ENCODE measurements around the gene KIAA1217.
"Not testable (repeated sequence)": the region's sequence is repeated elsewhere in the genome, so short reads cannot be mapped to it uniquely, and the experiment has no call there.

The KIAA1217 gene

GRCh38 chr10:24349379-24350001, 140.6 kb downstream of the KIAA1217 start:
- in situ Hi-C loops (cut with MboI; ENCODE audit: low sequenced_read_pairs, unreplicated experiment): no loop called here
- no peak for TF ChIP-seq CTCF (IDR thresholded peaks at IDR 0.05; ENCODE audit: borderline replicate concordance, control extremely low read depth, extremely low read depth, insufficient read depth, missing control alignments)

GRCh38 chr10:24350070-24350921, 141.4 kb downstream of the KIAA1217 start:
- no peak for DNase-seq (ENCODE audit: low spot score)
- no peak for TF ChIP-seq CTCF (IDR thresholded peaks at IDR 0.05; ENCODE audit: borderline replicate concordance, control extremely low read depth, extremely low read depth, insufficient read depth, missing control alignments)
- in situ Hi-C loops (cut with MboI; ENCODE audit: low sequenced_read_pairs, unreplicated experiment): no loop called here

More at GRCh38 chr10:24349379-24350001, 140.6 kb downstream of the KIAA1217 start:
- no peak for DNase-seq (ENCODE audit: low spot score)

GRCh38 chr10:24350922-24351225, 141.9 kb downstream of the KIAA1217 start:
- DNase-seq (ENCODE audit: low spot score); in situ Hi-C loops (cut with MboI; ENCODE audit: low sequenced_read_pairs, unreplicated experiment): not testable (repeated sequence)

- in situ Hi-C loops (cut with MboI; ENCODE audit: low sequenced_read_pairs, unreplicated experiment): no loop called here
- TF ChIP-seq CTCF (IDR thresholded peaks at IDR 0.05; ENCODE audit: borderline replicate concordance, control extremely low read depth, extremely low read depth, insufficient read depth, missing control alignments): no peak
- DNase-seq (ENCODE audit: low spot score): no peak
Observed at GRCh38 chr10:24351961-24352360, 143.0 kb downstream of the KIAA1217 start.

- no peak for TF ChIP-seq CTCF (IDR thresholded peaks at IDR 0.05; ENCODE audit: borderline replicate concordance, control extremely low read depth, extremely low read depth, insufficient read depth, missing control alignments)
- in situ Hi-C loops (cut with MboI; ENCODE audit: low sequenced_read_pairs, unreplicated experiment): no loop called here
- DNase-seq (ENCODE audit: low spot score): no peak
Observed at GRCh38 chr10:24352399-24352798, 143.5 kb downstream of the KIAA1217 start.

- DNase-seq (ENCODE audit: low spot score): no peak
- TF ChIP-seq CTCF (IDR thresholded peaks at IDR 0.05; ENCODE audit: borderline replicate concordance, control extremely low read depth, extremely low read depth, insufficient read depth, missing control alignments): no peak
- in situ Hi-C loops (cut with MboI; ENCODE audit: low sequenced_read_pairs, unreplicated experiment): no loop called here
Observed at GRCh38 chr10:24353319-24353718, 144.4 kb downstream of the KIAA1217 start.

- TF ChIP-seq CTCF (IDR thresholded peaks at IDR 0.05; ENCODE audit: borderline replicate concordance, control extremely low read depth, extremely low read depth, insufficient read depth, missing control alignments): no peak
- DNase-seq (ENCODE audit: low spot score): no peak
- in situ Hi-C loops (cut with MboI; ENCODE audit: low sequenced_read_pairs, unreplicated experiment): no loop called here
Observed at GRCh38 chr10:24355056-24355688, 146.2 kb downstream of the KIAA1217 start.
